Umbilical cord (tissue), 2 donors: Measurements from ENCODE around the gene SMOC2. TPM values are rescaled to one million over a fixed set of nuclear protein-coding genes. Genes with fewer than 3 reads are reported as not detected.
A peak's percentile ranks its signal among the peaks of the same experiment; 100 is the strongest.

Experiments used
- DNase-seq: peaks from one replicate; pipeline ENCODE4 v3.0.0-alpha.2; 2015; ENCODE audit warnings: low spot score
- total RNA-seq: library from RNA; depleted of rRNA; stranded (reverse); fragments of >200 nt; gene quantifications from one replicate; pipeline ENCODE4 v1.2.3, GENCODE V29; 2014; ENCODE audit warnings: low replicate concordance; ENCODE audit not compliant: insufficient read depth

The SMOC2 gene
- total RNA-seq, 1 donor from 2014 or later, result 146 TPM

GRCh38 chr6:168480481-168480880 lies 39.5 kb downstream of the SMOC2 start:
- no peak for DNase-seq

- DNase-seq, result no peak
Observed at GRCh38 chr6:168485818-168486217, 44.8 kb downstream of the SMOC2 start.

GRCh38 chr6:168490757-168491156 lies 49.8 kb downstream of the SMOC2 start:
- no peak for DNase-seq

- DNase-seq, result no peak
Observed at GRCh38 chr6:168493976-168494375, 53.0 kb downstream of the SMOC2 start.

GRCh38 chr6:168494726-168495125 lies 53.7 kb downstream of the SMOC2 start:
- no peak for DNase-seq

- no peak for DNase-seq
Observed at GRCh38 chr6:168495133-168495532, 54.1 kb downstream of the SMOC2 start.

GRCh38 chr6:168495636-168496035 lies 54.7 kb downstream of the SMOC2 start:
- DNase-seq, result no peak

GRCh38 chr6:168496139-168496996 lies 55.4 kb downstream of the SMOC2 start:
- peak; percentile 35 for DNase-seq

- no peak for DNase-seq
Observed at GRCh38 chr6:168496997-168497331, 56.0 kb downstream of the SMOC2 start.

- no peak for DNase-seq
Observed at GRCh38 chr6:168497381-168497780, 56.4 kb downstream of the SMOC2 start.

GRCh38 chr6:168498161-168498843 lies 57.3 kb downstream of the SMOC2 start:
- DNase-seq, result no peak

GRCh38 chr6:168499045-168499650 lies 58.2 kb downstream of the SMOC2 start:
- no peak for DNase-seq

- DNase-seq, result no peak
Observed at GRCh38 chr6:168500519-168500918, 59.5 kb downstream of the SMOC2 start.

- no peak for DNase-seq
Observed at GRCh38 chr6:168501561-168501960, 60.6 kb downstream of the SMOC2 start.

- DNase-seq, result no peak
Observed at GRCh38 chr6:168504366-168504765, 63.4 kb downstream of the SMOC2 start.

GRCh38 chr6:168506460-168506859 lies 65.5 kb downstream of the SMOC2 start:
- no peak for DNase-seq

- DNase-seq, result no peak
Observed at GRCh38 chr6:168507297-168507696, 66.3 kb downstream of the SMOC2 start.

- no peak for DNase-seq
Observed at GRCh38 chr6:168507730-168508129, 66.7 kb downstream of the SMOC2 start.

- DNase-seq, result no peak
Observed at GRCh38 chr6:168508903-168509302, 67.9 kb downstream of the SMOC2 start.

GRCh38 chr6:168513766-168514165 lies 72.8 kb downstream of the SMOC2 start:
- DNase-seq, result no peak

GRCh38 chr6:168514216-168514615 lies 73.2 kb downstream of the SMOC2 start:
- peak; percentile 75 for DNase-seq

GRCh38 chr6:168515376-168515775 lies 74.4 kb downstream of the SMOC2 start:
- no peak for DNase-seq
